Kidney glomerular epithelial cell (primary cell): Measurements from ENCODE around the gene NEK10.

Experiments used
- DNase-seq: peaks from one replicate; lab custom pipeline; 2025; lab: John Stamatoyannopoulos, UW

Gene NEK10

DNA sequence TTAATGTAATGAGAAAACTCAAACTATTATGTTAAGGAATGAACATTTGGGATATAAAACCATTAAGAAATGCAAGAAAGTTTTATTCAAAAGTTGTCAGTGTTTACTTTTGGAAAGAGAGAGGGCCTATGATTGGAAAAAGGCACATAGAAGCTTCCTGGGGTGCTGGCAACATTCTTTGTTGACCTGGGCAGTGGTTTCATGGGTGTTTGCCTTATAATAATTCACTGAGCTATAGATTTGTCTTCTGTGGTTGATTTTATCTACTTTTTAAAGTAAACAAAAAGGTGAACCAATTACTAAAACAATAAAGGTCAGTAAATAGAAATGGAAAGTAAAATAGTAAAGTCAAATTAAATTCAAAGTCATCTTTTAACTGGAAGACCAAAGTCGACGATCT lies 308.8 kb downstream of the NEK10 start:
- no peak for DNase-seq
